HG03432 (cell line): ENCODE results near the gene WNT10A.

Experiments used
- ATAC-seq: cut with Tn5 transposase; IDR thresholded peaks from one replicate; pipeline ENCODE4 v1.9.1; 2021; ENCODE audit warnings: mild to moderate bottlenecking, moderate library complexity; ENCODE audit not compliant: unreplicated experiment

Gene WNT10A

DNA sequence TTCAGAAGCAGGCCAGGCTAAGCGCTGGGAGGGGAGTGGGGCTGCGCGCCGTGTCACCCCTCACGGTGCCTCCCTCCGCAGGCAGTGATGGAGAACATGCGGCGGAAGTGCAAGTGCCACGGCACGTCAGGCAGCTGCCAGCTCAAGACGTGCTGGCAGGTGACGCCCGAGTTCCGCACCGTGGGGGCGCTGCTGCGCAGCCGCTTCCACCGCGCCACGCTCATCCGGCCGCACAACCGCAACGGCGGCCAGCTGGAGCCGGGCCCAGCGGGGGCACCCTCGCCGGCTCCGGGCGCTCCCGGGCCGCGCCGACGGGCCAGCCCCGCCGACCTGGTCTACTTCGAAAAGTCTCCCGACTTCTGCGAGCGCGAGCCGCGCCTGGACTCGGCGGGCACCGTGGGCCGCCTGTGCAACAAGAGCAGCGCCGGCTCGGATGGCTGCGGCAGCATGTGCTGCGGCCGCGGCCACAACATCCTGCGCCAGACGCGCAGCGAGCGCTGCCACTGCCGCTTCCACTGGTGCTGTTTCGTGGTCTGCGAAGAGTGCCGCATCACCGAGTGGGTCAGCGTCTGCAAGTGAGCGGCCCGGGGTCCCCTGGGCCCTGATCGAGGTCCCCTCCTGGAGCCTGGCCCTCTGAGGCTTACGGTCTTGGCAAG, 12.2 kb downstream of the WNT10A start:
- ATAC-seq: peak; percentile 50

DNA sequence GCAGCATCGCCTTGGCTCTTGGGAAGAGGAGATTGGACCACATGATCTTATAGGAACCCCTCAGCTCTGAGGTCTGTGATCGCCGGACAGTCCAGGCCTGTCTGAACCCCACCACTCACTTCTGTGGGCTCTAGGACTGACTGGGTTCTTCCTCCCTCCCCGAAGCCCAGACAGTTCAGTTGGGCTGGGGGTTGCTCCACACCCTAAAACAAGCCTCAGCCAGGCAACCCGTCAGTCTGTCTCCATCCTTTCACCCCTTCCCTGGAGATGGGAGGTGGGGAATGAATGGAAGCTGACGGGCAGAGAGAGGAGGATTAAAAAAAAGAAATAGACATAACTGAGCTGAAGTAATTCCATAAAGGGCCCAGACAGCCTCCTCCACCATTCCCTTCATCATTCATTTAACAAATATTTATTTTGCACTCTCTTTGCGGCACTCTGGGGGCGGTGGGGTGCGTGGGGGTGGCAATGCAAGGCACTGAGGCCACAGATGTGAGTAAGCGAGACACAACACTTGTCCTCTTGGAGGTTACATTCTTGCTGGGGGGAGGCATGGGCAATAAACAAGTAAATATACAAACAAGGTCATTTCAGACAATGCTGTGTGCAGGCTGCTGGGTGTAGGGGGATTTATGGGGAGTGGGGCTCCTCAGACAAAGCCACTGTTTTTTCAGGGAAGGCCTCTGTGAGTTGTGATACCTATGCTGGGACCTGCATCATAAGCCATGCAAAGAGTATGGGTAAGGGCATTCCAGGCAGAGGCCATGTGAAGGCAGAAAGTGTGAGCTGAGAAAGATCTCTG, 12.9 kb downstream of the WNT10A start:
- ATAC-seq: no peak

DNA sequence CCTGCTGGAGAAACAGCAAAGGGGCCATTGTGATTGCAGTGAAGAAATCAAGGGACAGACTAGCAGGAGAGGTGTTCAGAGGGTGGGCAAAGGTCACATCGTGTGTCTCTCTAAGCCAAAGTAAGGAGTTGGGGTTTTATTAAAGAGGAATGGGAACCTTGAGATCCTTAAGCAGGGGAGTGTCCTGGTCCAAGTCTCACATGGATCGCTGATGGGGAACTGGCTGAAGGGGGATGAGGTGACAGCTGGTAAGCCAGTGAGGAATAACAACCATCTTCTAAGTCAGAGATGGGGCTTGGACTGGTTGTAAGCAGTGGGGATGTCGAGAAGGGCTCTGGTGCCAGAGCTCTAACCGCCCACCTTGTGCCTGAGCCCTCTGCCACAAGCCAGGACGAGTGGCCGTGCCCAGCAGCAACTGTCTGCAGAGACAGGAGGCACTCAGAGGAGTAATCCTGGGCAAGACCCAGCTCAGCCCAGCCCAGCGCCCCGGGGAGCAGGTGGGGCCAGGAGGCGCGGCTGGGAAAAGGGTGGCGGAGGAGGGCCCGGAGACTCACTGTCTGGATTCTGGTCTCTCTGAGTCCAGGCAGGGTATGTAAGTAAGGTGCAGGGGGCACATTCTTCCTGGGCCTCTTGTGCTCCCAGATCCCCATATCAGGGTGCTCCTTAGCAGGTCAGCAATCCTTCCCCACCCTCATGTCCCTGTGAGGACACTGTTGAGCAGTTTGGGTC, 13.7 kb downstream of the WNT10A start:
- no peak for ATAC-seq

DNA sequence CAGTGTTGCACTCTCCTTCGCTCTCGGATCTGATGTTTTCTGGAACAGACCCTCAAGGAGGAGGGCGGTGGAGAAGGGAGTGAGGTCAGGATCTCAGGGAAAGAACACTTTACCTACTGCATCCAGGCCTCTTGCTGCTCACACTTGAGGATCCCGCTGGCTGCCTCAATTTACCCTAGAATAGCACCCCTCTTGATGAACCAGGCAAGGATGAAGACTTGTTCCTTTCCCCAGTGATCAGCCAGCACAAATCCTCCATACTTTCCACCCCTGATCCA, 14.2 kb downstream of the WNT10A start:
- no peak for ATAC-seq

DNA sequence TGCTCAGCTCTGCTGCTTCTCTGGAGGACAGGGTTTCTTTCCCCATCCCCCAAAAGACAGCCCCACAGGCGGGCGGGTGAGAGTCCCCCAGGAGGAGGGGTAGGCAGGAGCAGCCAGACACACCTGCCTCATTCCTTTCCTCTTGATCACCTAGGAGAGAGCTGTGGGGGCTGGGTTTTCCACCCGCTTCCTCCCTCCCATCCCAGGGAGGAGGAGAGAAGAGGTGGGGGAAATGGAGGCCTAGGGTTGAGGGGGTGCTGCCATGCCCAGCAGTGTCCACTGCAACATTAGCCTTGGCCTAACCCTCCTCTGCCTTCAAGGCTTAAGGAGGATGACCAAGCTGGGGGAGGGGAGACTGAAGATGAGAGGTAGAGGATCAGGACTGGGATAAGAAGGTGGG, 14.7 kb downstream of the WNT10A start:
- ATAC-seq: no peak

DNA sequence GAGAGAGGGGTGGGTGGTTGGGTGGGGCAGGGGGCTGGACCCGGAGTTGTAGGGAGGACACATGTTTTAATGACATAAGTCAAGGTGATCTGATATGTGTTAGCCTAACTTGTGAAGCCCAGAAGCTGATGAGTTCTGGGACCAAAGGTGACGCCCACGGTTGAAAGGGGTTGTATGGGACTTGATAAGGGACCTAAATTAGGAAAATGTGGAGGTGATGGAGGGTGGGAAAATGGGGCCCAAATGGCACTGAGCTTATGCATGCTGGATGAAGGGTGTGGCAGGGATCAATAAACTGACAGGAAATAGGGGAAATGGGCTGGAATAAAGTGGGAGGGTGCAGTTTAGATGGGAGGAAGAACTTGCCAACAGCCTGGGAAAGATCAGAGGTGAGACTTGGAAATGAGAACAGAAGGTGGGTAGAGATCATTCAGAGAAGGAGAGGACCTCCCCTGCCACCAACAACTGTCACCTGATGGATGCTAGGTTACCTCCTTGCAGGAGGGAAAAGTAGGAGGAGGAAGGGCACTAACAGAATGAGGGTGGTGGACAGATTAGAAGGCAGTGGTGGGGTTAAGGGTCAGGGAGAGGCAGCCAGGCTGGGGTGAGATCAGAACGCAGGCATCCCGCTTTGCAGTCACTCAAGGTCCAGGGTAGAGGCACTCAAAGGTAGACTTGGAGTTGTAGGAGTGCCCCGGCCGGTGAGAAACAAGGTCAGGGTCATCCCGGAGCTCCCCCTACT, 15.3 kb downstream of the WNT10A start:
- peak; percentile 18 for ATAC-seq

DNA sequence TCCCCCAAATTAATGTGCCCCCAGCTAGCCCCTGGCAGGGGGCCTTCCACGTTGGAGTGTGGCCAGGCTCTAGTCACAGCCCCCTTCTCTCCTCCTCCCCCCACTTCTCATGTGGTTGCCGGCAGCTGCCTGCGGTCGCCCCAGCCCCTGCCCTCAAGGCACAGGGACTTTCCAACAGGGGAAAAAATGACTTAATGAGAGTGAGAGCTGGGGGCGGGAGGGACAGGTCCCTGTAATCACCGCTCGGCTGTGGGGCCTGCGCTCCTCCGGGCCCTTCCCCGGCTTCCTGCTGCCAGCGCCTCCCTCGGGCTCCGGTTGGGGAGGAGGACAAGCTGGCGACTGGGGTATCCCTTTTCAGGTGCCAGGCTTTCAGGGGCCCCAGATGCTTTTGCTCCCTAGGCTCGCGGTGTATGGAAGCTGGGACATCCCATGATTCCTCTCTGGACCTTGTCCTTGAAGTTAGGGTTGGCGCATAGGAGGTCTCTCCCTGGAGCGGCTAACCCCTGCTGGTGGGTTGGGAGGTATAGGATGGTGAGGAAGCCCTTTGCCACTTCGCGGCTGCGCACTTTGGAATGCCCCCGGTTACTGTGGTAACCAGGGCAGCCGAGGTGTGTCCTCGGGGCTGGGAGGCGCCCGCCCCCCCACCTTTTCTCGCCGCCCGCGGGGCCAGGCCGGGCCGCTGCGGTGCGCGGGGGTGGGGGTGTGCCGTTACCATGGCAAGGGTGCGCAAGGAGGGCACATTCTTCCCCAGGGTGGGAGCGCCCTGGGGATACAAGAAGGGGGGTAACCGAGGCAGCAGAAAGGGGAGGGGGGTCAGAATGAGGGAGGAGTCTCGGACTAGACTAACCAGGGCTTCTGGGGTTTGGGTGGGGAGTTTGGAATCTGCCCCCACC, 16.1 kb downstream of the WNT10A start:
- peak; percentile 62 for ATAC-seq

DNA sequence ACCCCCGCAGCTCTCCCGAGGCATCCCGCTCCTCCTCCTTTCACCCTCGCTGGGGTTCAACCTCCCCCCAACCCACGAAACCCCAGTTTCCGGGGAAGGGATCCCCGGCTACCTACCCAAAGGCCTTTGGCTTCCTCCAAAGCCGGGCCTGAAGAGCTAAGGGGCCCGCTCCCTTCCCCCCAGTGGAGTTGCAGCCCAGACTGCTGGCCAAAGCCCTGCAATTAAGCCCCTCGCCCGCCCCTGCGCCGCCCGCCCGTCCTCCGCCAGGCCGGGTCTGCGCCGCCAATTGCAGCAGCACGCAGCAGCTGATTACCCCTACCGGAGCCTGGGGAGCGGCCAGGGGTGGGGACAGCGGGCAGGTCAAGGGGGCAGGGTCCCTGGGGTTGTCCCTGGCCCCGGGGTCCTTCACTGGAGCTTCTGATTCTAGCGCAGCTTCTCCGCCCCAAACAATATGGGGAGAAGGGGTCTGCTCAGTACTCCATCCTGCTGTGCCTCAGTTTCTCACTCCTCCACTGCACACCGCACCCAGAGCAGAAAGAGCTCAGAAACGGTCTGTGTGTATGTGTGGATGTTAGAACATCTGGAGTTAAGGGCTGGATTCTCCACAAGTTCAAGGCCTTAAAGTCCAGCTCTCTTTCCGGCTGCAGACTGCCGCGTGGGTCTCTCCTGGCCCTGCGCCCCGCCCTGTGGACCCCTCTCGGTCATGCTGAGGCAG, 16.9 kb downstream of the WNT10A start:
- ATAC-seq: no peak

DNA sequence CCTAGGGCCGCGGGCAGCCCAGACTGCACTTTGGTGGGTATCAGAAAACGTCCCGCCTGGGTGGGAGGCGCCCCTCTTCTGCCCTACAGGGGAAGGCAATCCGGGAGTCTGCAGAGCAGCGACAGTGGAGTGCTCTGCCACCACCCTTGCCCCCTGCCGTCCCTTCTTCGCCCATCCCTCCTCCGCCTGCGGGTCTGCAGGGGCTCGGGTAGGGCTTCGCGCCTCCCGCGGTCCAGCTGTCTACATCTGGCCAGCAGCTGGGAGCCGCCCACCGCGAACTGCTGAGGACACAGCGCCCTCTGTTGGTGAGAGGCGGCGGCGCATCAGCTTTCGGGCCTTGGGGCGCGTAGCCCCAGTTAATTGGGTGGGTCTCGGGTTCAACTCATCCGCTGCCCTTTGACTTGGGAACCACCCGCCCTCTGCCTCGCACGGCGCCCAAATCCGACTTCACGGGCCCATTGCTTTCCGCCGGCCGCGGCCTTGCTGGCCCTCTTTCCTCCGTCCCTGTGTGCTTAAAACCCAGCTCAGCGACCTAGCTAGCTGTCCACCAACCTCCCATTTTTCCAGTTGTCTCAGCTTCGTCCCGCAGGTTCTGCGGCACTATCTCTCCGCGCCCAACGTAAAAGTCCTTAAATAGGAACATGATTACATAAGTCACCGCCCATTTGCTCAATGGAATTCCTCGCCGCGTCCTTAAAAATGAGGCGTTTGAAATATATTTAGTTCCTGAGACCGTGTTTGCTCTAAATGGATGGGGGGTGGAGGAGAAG, 17.6 kb downstream of the WNT10A start:
- peak; percentile 41 for ATAC-seq

DNA sequence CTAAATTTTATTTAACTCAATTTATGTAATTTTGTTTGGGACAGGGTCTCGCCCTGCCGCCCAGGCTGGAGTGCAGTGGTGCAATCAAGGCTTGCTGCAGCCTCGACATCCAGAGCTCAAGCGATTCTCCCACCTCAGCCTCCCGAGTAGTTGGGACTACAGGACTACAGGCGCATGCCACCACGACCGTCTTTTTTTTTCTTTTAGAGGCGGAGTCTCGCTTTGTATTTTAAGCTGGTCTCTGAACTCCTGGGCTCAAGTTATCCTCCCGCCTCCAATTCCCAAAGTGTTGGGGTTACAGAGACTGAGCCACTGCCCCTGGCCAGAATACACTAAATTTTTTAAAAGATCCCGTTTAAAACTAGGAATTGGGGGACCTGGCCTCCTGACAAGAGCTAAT, 18.5 kb downstream of the WNT10A start:
- no peak for ATAC-seq

DNA sequence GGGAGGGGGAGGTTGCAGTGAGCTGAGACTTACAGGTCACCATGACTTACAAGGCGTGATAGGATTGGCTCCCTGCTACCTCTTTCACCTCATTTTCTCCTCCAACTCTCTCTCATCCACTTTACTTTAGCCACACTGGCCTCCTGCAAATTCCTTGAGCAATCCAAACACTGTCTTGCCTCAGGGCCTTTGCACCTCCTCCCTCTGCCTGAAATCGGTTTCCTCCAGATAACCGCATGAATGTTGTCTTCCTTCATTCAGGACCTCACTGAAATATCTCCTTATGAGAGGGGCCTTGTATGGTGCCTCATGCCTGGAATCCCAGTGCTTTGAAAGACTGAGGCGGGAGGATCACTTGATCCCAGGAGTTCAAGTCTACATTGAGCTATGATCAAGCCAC, 21.8 kb downstream of the WNT10A start:
- ATAC-seq: no peak

DNA sequence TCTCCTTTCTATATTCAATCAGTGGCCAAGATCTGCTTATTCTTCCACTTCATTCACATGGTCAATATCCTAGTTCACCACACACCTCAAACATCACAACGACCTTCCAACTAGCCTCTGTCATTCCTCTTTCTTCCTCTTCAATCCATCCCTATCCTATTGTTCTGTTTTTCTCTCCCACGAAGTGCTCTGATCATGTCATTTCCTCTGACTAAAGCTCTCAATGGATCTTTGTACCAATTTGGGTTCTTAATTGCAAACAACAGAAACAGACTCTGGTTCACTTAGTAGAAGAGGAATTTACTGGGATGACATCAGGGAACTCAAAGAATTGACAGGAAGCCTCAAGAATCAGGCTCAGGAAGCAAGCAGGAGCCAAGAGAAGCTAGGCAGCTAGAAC, 23.5 kb downstream of the WNT10A start:
- no peak for ATAC-seq

DNA sequence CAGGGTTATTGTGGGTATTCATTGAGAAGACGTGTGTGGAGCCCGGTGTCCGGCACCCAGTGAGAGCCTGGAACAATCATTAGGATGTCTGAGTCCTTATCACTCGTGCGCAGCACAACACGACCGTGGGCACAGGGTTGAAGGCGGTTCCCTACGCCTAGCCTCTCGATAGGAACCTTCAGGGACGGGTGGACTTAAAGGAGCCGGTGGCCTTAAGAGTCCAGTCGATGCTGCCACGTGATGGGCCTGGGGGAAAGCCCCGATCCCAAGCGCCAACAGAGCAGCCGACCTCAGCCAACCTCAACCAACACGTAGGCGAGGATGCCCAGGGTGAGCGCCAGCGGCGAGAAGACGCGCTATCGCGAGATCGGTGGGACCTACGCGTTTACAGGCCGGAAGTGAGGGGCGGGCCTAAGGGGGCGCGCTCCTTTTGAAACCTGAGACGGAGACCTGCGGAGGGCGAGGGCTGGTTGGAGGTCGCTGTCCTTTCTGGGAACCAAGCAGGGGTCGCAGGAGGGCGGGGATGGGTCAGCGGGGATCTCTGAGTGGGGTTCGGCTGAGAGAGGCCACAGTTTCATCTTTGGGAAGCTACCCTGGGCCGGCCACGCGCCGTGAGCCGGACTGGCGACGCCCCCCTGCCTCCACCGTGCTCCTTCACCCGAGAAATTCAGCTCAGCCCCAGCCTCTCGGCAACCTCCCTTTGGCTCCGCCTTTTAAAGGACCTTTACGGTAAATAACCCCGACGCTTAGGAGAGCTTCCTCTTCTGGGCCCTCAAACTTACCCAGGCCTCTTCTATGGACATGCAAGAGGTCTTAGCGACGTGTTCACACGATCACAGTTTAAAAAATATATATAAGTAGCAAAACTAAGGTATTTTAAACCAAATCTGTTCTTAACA, 28.3 kb downstream of the WNT10A start:
- peak; percentile 96 for ATAC-seq

DNA sequence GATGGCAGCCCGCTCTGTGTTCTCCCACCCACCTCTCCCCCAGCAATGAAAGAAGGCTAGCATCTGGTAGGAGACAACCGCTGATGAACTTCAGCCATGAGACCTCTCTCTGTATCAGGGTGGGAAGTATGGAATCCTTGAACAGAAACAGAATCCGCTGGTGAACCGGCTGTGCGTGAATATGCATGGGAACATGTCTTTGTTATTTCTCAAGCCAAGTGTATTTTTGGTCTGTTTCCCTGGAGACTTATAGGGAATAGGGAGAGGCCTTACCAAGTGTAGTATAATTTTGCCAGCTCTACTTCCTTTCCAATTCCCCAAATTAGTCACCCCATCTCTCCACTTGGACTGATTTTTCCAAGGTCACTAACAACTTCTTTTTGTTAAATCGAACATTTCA, 30.1 kb downstream of the WNT10A start:
- no peak for ATAC-seq

DNA sequence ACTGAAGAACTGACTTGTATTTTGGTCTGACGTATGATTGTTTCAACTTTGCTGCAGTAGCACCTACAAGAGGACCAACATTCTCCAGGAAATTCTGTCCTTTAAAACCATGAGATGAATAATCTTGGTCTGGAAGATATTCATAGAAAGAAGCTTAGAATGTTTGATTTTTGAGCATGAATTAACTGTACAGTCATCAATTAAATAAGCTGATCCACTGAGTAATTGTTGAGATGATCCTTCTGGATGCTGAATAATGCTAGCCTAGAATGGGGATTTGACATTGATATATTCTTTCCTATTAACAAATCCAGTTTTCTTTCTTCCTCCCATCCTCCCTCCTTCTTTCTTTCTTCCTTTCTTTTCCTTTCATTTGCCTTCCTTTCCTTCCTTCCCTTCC, 39.9 kb downstream of the WNT10A start:
- ATAC-seq: no peak

DNA sequence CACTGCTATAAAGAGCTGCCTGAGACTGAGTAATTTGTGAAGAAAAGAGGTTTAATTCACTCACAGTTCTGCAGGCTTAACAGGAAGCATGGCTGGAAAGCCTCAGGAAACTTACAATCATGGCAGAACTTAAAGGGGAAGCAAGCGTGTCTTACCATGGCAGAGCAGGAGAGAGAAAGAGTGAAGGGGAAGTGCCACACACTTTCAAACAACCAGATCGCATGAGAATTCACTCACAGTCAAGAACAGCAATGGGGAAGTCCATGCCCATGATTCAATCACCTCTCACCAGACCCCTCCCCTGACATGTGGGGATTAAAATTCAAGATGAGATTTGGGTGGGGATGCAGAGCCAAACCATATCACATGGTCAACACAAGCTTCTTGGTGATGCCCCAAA, 44.1 kb downstream of the WNT10A start:
- ATAC-seq: no peak

DNA sequence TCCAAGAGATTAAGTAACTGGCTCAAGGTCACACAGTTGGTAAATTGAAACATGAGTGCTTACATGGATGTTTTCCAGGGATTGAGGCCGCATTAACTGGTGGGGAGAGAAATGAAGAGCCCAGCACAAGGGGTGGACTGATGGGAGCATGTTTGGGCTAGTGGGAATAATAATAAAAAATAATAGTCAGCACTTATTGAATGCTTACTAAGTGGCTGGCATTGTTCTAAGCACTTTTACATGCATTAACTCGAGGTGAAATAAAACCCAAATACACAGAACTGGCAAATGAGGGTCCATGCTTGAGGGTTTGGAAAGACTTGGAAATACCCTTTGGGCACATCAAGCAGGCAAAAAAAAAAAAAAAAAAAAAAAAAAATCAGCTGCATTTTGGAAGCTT, 44.8 kb downstream of the WNT10A start:
- no peak for ATAC-seq

DNA sequence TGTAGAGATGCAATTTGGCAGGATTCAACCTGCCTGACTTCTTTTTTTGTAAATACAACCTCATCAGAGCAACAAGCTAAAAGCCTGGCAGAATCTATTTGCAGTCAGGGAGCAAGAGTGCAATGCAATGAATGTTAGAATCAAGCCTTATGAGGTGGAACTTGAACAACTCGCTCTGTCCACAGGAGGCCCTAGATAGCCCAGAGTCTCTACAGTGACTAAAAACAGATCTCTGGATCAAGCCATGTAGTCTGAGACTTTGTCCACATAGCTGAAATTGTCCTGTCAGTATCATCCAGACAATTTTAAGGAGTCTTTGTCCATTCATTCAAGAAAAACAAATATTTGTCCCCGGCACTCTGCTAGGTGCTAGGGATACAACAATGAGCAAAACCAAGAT, 46.8 kb downstream of the WNT10A start:
- ATAC-seq: no peak
